GM12872 (cell line): ENCODE data around the gene FURIN.

Experiments
- CTCF ChIP-seq: IDR thresholded peaks from 3 replicates; pipeline ENCODE4 v1.5.1; 2011; ENCODE audit warnings: low read depth, mild to moderate bottlenecking, low read length, moderate library complexity; ENCODE audit not compliant: insufficient read depth

The FURIN gene

GRCh38 chr15:90915216-90915807, 46.9 kb downstream of the FURIN start:
- TF ChIP-seq CTCF: no peak

GRCh38 chr15:90915808-90916440, 47.5 kb downstream of the FURIN start:
- no peak for TF ChIP-seq CTCF

GRCh38 chr15:90916461-90916860, 48.1 kb downstream of the FURIN start:
- TF ChIP-seq CTCF: no peak

GRCh38 chr15:90917569-90917968, 49.2 kb downstream of the FURIN start:
- no peak for TF ChIP-seq CTCF

- no peak for TF ChIP-seq CTCF
Measured at GRCh38 chr15:90918034-90918788, 49.8 kb downstream of the FURIN start.

- TF ChIP-seq CTCF: no peak
Measured at GRCh38 chr15:90918835-90919234, 50.4 kb downstream of the FURIN start.

- TF ChIP-seq CTCF: no peak
Measured at GRCh38 chr15:90921887-90922286, 53.5 kb downstream of the FURIN start.
